Islet of Langerhans (tissue), 1 donor: ENCODE measurements around the gene AADACL4.
"Not testable (repeated sequence)": the region's sequence is repeated elsewhere in the genome, so short reads cannot be mapped to it uniquely, and the experiment has no call there.

ENCODE experiments used
- FAIRE-seq: peaks from one replicate; lab custom pipeline; 2011; peaks lifted over from hg19 to GRCh38; lab: Jason Lieb, UNC

Gene AADACL4

GRCh38 chr1:12712076-12712475 is 68.2 kb downstream of the AADACL4 start:
- FAIRE-seq, result no peak

- no peak for FAIRE-seq
These were observed 69.0 kb downstream of the AADACL4 start for GRCh38 chr1:12712929-12713328.

GRCh38 chr1:12713651-12714050 is 69.8 kb downstream of the AADACL4 start:
- not testable (repeated sequence) for FAIRE-seq

- no peak for FAIRE-seq
These were observed 71.0 kb downstream of the AADACL4 start for GRCh38 chr1:12714710-12715475.

GRCh38 chr1:12715896-12716437 is 72.1 kb downstream of the AADACL4 start, which contains the start of gene AADACL3:
AADACL3 (plus strand) TSS chr1:12716110; CDS start chr1:12716177, 67 bp downstream.
- FAIRE-seq, result no peak
